ENCODE results near the gene CALD1. TPM values are rescaled to one million over a fixed set of nuclear protein-coding genes. Genes with fewer than 3 reads are reported as not detected.

The CALD1 gene
- total RNA-seq, 1 experiment from 2014 or later: 107 TPM

DNA sequence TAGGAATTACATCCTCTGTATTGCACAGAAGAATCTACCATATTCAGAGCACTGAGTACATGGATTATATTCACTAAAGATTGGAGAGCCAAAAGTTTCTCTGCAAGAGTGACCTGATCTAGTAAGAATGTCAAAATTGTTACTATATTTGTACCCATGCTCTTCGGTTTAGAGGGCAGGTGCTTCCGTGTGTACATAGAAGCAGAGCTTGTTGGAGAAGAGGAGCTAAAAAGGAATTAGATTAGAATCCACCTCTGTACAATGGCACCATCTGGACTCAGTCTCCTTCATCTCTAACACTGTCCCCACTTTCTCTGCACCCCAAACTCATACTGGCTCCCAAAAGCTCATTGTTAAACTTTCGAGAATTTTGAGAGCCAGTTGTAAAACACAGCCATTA is 8.3 kb downstream of the CALD1 start:
- no peak overlapping the region for H3K56ac ChIP-seq (ENCODE audit: insufficient read length, low read depth, low read length)
- Mint-ChIP-seq H3K4me1 (peaks cover 15 to 30% of the 10 kb centered on the region in 2 experiments), H3K27me3 (ENCODE audit: low read depth) (no peaks in the 10 kb centered on the region), H3K36me3 (ENCODE audit: insufficient read depth in 1 of 3, low read depth in 3 of 3) (peaks cover 8 to 16% (median 9%) of the 10 kb centered on the region in 3 experiments; a peak in 6 of 7 replicates), H3K27ac (no peak overlapping the region), H3K9me3 (no peaks in the 10 kb centered on the region; a peak in 1 of 5 replicates), H3K4me3 (no peak overlapping the region)
- H3K9ac ChIP-seq (ENCODE audit: extremely low read depth, insufficient read length, low read length): no peak overlapping the region
- H3K4me2 ChIP-seq (ENCODE audit: insufficient read depth, insufficient read length, low read length): no peak overlapping the region
- DNase-seq: no peak
- H3K4me1 ChIP-seq (ENCODE audit: insufficient read depth, low read length): no peaks in the 10 kb centered on the region; the same call in 1 of the 2 replicates
- H2BK12ac ChIP-seq (ENCODE audit: insufficient read length, low read depth, low read length): no peak overlapping the region
- no peak overlapping the region for H2BK20ac ChIP-seq (ENCODE audit: low read depth, low read length, poor library complexity, severe bottlenecking)
- H3K9me3 ChIP-seq (ENCODE audit: control insufficient read depth, low read depth, low read length): no peaks in the 10 kb centered on the region
- no peak for TF ChIP-seq CTCF (conservative IDR thresholded peaks at IDR 0.05)
- no peak overlapping the region for H4K5ac ChIP-seq (ENCODE audit: insufficient read length, low read depth, low read length)
- H2BK5ac ChIP-seq (ENCODE audit: insufficient read length, low read length): no peak overlapping the region
- H3K79me1 ChIP-seq (ENCODE audit: insufficient read depth, low read depth, low read length, poor library complexity, severe bottlenecking): peaks cover 4% of the 10 kb centered on the region
- peaks cover 30% of the 10 kb centered on the region; the same call in 1 of the 2 replicates for H3K79me2 ChIP-seq (ENCODE audit: insufficient read depth, low read length)
- H4K91ac ChIP-seq (ENCODE audit: insufficient read length, low read depth, low read length): no peak overlapping the region
- no peak overlapping the region for H2BK120ac ChIP-seq (ENCODE audit: low read depth, low read length, poor library complexity, severe bottlenecking)
- no peaks in the 10 kb centered on the region for H3K27me3 ChIP-seq (ENCODE audit: insufficient read depth, low read length)
- H3K27ac ChIP-seq (ENCODE audit: insufficient read length, low read depth, low read length): no peak overlapping the region
- H3K18ac ChIP-seq (ENCODE audit: insufficient read length, low read depth, low read length): no peak overlapping the region
- no CpG with 5 or more reads among the region's 3 CpGs for WGBS (ENCODE audit: extremely low coverage, insufficient read length, low lambda C conversion rate)
- no peak overlapping the region for H4K8ac ChIP-seq (replicated peaks; ENCODE audit: insufficient read length, low read depth, low read length)
- no peak overlapping the region for H3K4ac ChIP-seq (ENCODE audit: low read depth, low read length)
- H2BK15ac ChIP-seq (ENCODE audit: low read depth, low read length): no peak overlapping the region
- H2AFZ ChIP-seq (ENCODE audit: low read length): no peak overlapping the region
- no peak overlapping the region for H3K23ac ChIP-seq (ENCODE audit: insufficient read length, low read depth, low read length)
- no peak overlapping the region for H2AK5ac ChIP-seq (ENCODE audit: insufficient read length, low read length)
- H3K14ac ChIP-seq (ENCODE audit: insufficient read depth, low read length): no peak overlapping the region
- no peaks in the 10 kb centered on the region for H4K20me1 ChIP-seq (ENCODE audit: control insufficient read depth, insufficient read depth, insufficient read length)
- H3K23me2 ChIP-seq (ENCODE audit: insufficient read length, low read depth, low read length, poor library complexity, severe bottlenecking): no peaks in the 10 kb centered on the region
- no peak overlapping the region for H3T11ph ChIP-seq (ENCODE audit: low read length)

All from H9 (cell line).